ENCODE results near the gene AGL.

DNA sequence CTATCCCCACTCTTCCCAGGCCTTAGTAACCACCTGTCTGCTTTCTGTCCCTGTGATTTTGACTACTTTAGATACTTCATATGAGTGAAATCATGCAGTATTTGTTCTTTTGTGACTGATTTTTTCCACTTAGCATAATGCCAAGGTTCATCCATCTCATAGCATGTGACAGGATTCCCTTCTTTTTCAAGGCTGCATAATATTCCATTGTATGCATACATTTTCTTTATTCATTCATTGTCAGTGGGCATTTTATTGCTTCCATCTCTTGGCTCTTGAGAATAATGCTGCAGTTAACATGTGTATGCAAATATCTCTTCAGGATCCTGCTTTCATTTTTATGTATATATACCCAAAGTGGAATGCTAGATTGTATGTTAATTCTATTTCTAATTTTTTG lies 56.4 kb downstream of the AGL start:
- TF ChIP-seq, protein P1, sequence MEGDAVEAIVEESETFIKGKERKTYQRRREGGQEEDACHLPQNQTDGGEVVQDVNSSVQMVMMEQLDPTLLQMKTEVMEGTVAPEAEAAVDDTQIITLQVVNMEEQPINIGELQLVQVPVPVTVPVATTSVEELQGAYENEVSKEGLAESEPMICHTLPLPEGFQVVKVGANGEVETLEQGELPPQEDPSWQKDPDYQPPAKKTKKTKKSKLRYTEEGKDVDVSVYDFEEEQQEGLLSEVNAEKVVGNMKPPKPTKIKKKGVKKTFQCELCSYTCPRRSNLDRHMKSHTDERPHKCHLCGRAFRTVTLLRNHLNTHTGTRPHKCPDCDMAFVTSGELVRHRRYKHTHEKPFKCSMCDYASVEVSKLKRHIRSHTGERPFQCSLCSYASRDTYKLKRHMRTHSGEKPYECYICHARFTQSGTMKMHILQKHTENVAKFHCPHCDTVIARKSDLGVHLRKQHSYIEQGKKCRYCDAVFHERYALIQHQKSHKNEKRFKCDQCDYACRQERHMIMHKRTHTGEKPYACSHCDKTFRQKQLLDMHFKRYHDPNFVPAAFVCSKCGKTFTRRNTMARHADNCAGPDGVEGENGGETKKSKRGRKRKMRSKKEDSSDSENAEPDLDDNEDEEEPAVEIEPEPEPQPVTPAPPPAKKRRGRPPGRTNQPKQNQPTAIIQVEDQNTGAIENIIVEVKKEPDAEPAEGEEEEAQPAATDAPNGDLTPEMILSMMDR (IDR thresholded peaks at IDR 0.05; ENCODE audit: low read depth, low read length) = no peak
- TF ChIP-seq EZH2phosphoT487 (IDR thresholded peaks at IDR 0.05; ENCODE audit: low read depth) = no peak

Data from OCI-LY3 (cell line).